ENCODE results near the gene GRID1. TPM values are rescaled to one million over a fixed set of nuclear protein-coding genes. Genes with fewer than 3 reads are reported as not detected.

GRID1 gene
- total RNA-seq, 1 experiment from 2014 or later: not detected

- H2AFZ ChIP-seq (ENCODE audit: low read length): no peak overlapping the region
- no peaks in the 10 kb centered on the region for H3K9me2 ChIP-seq (replicated peaks; ENCODE audit: low read length)
- H4K20me1 ChIP-seq (ENCODE audit: low read length): no peaks in the 10 kb centered on the region
- H3K27me3 ChIP-seq (ENCODE audit: low read length): no peaks in the 10 kb centered on the region
- no peaks in the 10 kb centered on the region for H3F3A ChIP-seq (ENCODE audit: low read length, unreplicated experiment)
- TF ChIP-seq EZH2 (IDR thresholded peaks at IDR 0.05; ENCODE audit: low read length, unreplicated experiment) (no peak), CTCF (conservative IDR thresholded peaks at IDR 0.05; ENCODE audit: low read depth, low read length) (no peak), EZH2phosphoT487 (IDR thresholded peaks at IDR 0.05; ENCODE audit: borderline replicate concordance, low read length) (no peak)
- no peak overlapping the region for H3K4me3 ChIP-seq (ENCODE audit: low read length)
- no peak overlapping the region for H3K4me2 ChIP-seq (ENCODE audit: low read length)
- no peak for DNase-seq
- H3K27ac ChIP-seq (ENCODE audit: low read length): no peak overlapping the region
- no peak for ATAC-seq
- no peaks in the 10 kb centered on the region for H3K79me2 ChIP-seq (ENCODE audit: low read length)
- H3K4me1 ChIP-seq (ENCODE audit: insufficient read depth, low read length): no peaks in the 10 kb centered on the region
- BruUV-seq (replicated peaks): no TSS peak
- intact Hi-C loops (cut with micrococcal nuclease): no loop called here
- CTCF ChIA-PET: no interaction called here
- no peak overlapping the region for H3K9ac ChIP-seq (ENCODE audit: low read length)
- H3K9me3 ChIP-seq (ENCODE audit: low read length): no peaks in the 10 kb centered on the region
- H3K36me3 ChIP-seq (ENCODE audit: low read depth, low read length): no peaks in the 10 kb centered on the region
- POLR2A ChIA-PET (ENCODE audit: unreplicated experiment): no interaction called here
These were observed 214.2 kb downstream of the GRID1 start for GRCh38 chr10:86152354-86152753.

GRCh38 chr10:86151613-86152012 is 215.0 kb downstream of the GRID1 start:
- Histone ChIP-seq H3K79me2 (ENCODE audit: low read length) (no peaks in the 10 kb centered on the region), H3F3A (ENCODE audit: low read length, unreplicated experiment) (no peaks in the 10 kb centered on the region), H3K4me1 (ENCODE audit: insufficient read depth, low read length) (no peaks in the 10 kb centered on the region), H3K9me2 (replicated peaks; ENCODE audit: low read length) (no peaks in the 10 kb centered on the region), H3K27me3 (ENCODE audit: low read length) (no peaks in the 10 kb centered on the region), H3K4me2 (ENCODE audit: low read length) (no peak overlapping the region), H3K9me3 (ENCODE audit: low read length) (no peaks in the 10 kb centered on the region), H2AFZ (ENCODE audit: low read length) (no peak overlapping the region), H3K4me3 (ENCODE audit: low read length) (no peak overlapping the region), H3K9ac (ENCODE audit: low read length) (no peak overlapping the region), H3K27ac (ENCODE audit: low read length) (no peak overlapping the region), H4K20me1 (ENCODE audit: low read length) (no peaks in the 10 kb centered on the region), H3K36me3 (ENCODE audit: low read depth, low read length) (no peaks in the 10 kb centered on the region)
- no TSS peak for BruUV-seq (replicated peaks)
- intact Hi-C loops (cut with micrococcal nuclease): no loop called here
- no peak for DNase-seq
- ChIA-PET POLR2A (ENCODE audit: unreplicated experiment) (no interaction called here), CTCF (no interaction called here)
- no peak for ATAC-seq
- no peak for TF ChIP-seq EZH2phosphoT487 (IDR thresholded peaks at IDR 0.05; ENCODE audit: borderline replicate concordance, low read length)
- TF ChIP-seq EZH2 (IDR thresholded peaks at IDR 0.05; ENCODE audit: low read length, unreplicated experiment): no peak
- no peak for TF ChIP-seq CTCF (conservative IDR thresholded peaks at IDR 0.05; ENCODE audit: low read depth, low read length)

- Histone ChIP-seq H3K4me1 (ENCODE audit: insufficient read depth, low read length) (no peaks in the 10 kb centered on the region), H3K9ac (ENCODE audit: low read length) (no peak overlapping the region), H4K20me1 (ENCODE audit: low read length) (no peaks in the 10 kb centered on the region), H3K36me3 (ENCODE audit: low read depth, low read length) (no peaks in the 10 kb centered on the region), H3K9me3 (ENCODE audit: low read length) (no peaks in the 10 kb centered on the region), H3F3A (ENCODE audit: low read length, unreplicated experiment) (no peaks in the 10 kb centered on the region), H3K9me2 (replicated peaks; ENCODE audit: low read length) (no peaks in the 10 kb centered on the region), H3K27ac (ENCODE audit: low read length) (no peak overlapping the region), H3K79me2 (ENCODE audit: low read length) (no peaks in the 10 kb centered on the region), H3K4me3 (ENCODE audit: low read length) (no peak overlapping the region), H2AFZ (ENCODE audit: low read length) (no peak overlapping the region), H3K27me3 (ENCODE audit: low read length) (no peaks in the 10 kb centered on the region; the same call in 1 of the 2 replicates), H3K4me2 (ENCODE audit: low read length) (no peak overlapping the region)
- no TSS peak for BruUV-seq (replicated peaks)
- intact Hi-C loops (cut with micrococcal nuclease): no loop called here
- TF ChIP-seq CTCF (conservative IDR thresholded peaks at IDR 0.05; ENCODE audit: low read depth, low read length) (no peak), EZH2phosphoT487 (IDR thresholded peaks at IDR 0.05; ENCODE audit: borderline replicate concordance, low read length) (no peak), EZH2 (IDR thresholded peaks at IDR 0.05; ENCODE audit: low read length, unreplicated experiment) (no peak)
- no peak for DNase-seq
- CTCF ChIA-PET: no interaction called here
- ATAC-seq: no peak
- POLR2A ChIA-PET (ENCODE audit: unreplicated experiment): no interaction called here
These were observed 217.3 kb downstream of the GRID1 start for GRCh38 chr10:86149257-86149656.

All from PC-3 (cell line).